ENCODE measurements around the gene BHLHE23.

DNA sequence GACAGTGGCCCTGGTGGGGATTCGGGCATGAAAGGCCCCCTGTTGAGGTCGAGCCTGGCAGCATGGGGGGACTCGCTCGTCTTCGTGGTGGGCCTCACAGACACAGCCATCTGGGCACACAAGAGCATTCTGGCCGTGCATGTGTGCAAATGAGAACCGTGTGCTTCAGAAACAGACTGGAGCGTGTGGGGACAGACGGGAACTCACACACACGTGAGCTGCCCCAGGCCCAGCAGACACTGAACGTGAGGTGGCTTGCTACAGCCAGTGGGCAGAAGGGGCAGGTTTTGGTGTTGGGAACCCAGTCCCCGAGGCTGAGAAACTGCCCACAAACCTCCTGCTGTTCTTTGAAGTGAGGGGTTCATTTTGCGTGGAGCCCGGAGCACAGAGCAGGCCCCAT is 38.6 kb upstream of the BHLHE23 start:
- no peak for TF ChIP-seq CTCF (IDR thresholded peaks at IDR 0.05)
- TF ChIP-seq POLR2A (IDR thresholded peaks at IDR 0.05) = no peak

Measured in body of pancreas (tissue), 4 donors.